ENCODE results near the gene SGMS1. TPM values are rescaled to one million over a fixed set of nuclear protein-coding genes. Genes with fewer than 3 reads are reported as not detected.

The SGMS1 gene
- total and polyA plus RNA-seq, 2 donors (not counting 1 experiment from before 2014, with no cell fraction given): 10.0 to 43.5 TPM

DNA sequence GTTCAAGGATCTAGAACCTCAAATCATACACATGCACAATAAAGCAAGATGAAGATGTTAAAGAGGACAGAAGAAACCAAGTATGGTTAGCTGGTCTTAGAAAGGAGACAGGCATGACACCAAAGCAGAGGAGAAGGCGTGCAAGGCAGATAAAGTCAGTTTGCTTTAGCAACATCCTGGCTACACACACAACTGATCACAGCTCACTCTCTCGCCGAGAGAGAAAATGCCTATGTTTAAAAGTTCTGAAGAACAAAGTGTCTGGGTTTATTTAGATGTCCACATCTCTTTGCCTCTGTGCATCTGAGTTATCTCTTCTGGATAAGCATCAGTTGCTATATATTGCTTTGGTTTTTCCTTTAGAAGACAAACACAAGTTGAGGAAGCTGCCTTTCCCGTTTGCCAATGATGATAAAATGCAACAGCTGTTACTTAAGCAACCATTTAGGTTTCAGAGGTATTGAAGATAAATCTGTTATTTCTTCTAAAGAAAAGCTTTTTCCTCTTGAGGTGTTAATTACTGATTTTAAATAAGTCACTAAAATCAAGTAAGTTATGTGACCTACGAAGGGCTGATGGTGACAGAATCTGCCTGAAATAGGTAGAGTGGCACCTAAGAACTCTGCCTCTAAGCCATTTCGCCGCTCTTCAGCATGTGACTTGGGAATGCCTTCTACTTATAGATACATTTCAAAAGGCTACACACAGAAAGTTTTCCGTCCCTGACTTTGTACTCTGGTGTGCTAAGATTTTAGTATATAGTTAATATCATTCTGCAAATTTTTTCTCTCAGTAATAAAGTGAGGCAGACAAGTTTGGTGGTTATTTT lies 226.2 kb downstream of the SGMS1 start:
- Mint-ChIP-seq H3K9me3 (ENCODE audit: insufficient read depth) (no peaks in the 10 kb centered on the region), H3K4me3 (peak overlapping the region; percentile 37), H3K4me1 (peaks cover 27% of the 10 kb centered on the region), H3K27me3 (no peaks in the 10 kb centered on the region), H3K27ac (peak overlapping the region; percentile 63)
- no CpG with 5 or more reads among the region's 8 CpGs for WGBS (ENCODE audit: insufficient coverage)
- ChIA-PET POLR2A (no interaction called here), CTCF (interaction anchor here (0.9 to 1.2 kb wide), 4 partner anchors 9 to 30 kb away, joined by 3 to 4 read pairs (median 3); no protein-coding TSS in a partner anchor)
- no peak overlapping the region for H3K9ac ChIP-seq (ENCODE audit: low read length)
- no peaks in the 10 kb centered on the region for H3K9me3 ChIP-seq (ENCODE audit: control extremely low read depth in 1 of 3, control insufficient read depth in 2 of 3, insufficient read depth in 1 of 3, low read length in 2 of 3)
- H3K36me3 ChIP-seq (replicated peaks in 1 of 2; ENCODE audit: control extremely low read depth in 1 of 2, control insufficient read depth in 1 of 2, extremely low read depth in 1 of 2, insufficient read depth in 2 of 2, low read length in 1 of 2): no peaks in the 10 kb centered on the region
- intact Hi-C loops (cut with micrococcal nuclease): no loop called here
- no peak overlapping the region for H3K4me3 ChIP-seq (ENCODE audit: control extremely low read depth in 1 of 5, extremely low read depth in 1 of 5, insufficient read depth in 1 of 5, low read depth in 2 of 5, low read length in 4 of 5)
- ATAC-seq (ENCODE audit: low read depth): no peak
- no peaks in the 10 kb centered on the region for H3K27me3 ChIP-seq (replicated peaks in 1 of 4; ENCODE audit: control extremely low read depth in 1 of 4, control insufficient read depth in 3 of 4, insufficient read depth in 4 of 4, low read length in 3 of 4)
- TF ChIP-seq EZH2 (IDR thresholded peaks at IDR 0.05; ENCODE audit: borderline replicate concordance, insufficient read depth, low read depth, low read length, poor library complexity, severe bottlenecking): no peak
- TF ChIP-seq, protein P1, sequence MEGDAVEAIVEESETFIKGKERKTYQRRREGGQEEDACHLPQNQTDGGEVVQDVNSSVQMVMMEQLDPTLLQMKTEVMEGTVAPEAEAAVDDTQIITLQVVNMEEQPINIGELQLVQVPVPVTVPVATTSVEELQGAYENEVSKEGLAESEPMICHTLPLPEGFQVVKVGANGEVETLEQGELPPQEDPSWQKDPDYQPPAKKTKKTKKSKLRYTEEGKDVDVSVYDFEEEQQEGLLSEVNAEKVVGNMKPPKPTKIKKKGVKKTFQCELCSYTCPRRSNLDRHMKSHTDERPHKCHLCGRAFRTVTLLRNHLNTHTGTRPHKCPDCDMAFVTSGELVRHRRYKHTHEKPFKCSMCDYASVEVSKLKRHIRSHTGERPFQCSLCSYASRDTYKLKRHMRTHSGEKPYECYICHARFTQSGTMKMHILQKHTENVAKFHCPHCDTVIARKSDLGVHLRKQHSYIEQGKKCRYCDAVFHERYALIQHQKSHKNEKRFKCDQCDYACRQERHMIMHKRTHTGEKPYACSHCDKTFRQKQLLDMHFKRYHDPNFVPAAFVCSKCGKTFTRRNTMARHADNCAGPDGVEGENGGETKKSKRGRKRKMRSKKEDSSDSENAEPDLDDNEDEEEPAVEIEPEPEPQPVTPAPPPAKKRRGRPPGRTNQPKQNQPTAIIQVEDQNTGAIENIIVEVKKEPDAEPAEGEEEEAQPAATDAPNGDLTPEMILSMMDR (IDR thresholded peaks at IDR 0.05): no peak
- H2AFZ ChIP-seq (ENCODE audit: insufficient read depth, low read depth, low read length, poor library complexity, severe bottlenecking): no peak overlapping the region
- H3K79me2 ChIP-seq (ENCODE audit: control insufficient read depth, insufficient read depth, low read length): peaks cover 22% of the 10 kb centered on the region
- H3K4me1 ChIP-seq (ENCODE audit: control insufficient read depth in 2 of 2, insufficient read depth in 2 of 2, low read length in 2 of 2): peaks cover 0 to 15% of the 10 kb centered on the region in 2 donors
- no peak for DNase-seq
- peak overlapping the region; percentile 1 for H3K4me2 ChIP-seq (replicated peaks; ENCODE audit: low read depth, low read length, poor library complexity, severe bottlenecking)
- H3K27ac ChIP-seq (ENCODE audit: low read length in 2 of 2): no peak overlapping the region
- H4K20me1 ChIP-seq (ENCODE audit: control insufficient read depth, insufficient read depth, low read length, poor library complexity, severe bottlenecking): peaks cover 7% of the 10 kb centered on the region
